HG02610 (cell line): ENCODE data around the gene C6orf89.
"Not testable (repeated sequence)": the region's sequence is repeated elsewhere in the genome, so short reads cannot be mapped to it uniquely, and the experiment has no call there.

Experiments
- ATAC-seq: cut with Tn5 transposase; IDR thresholded peaks from one replicate; pipeline ENCODE4 v1.9.1; 2021; ENCODE audit warnings: mild to moderate bottlenecking, moderate library complexity; ENCODE audit not compliant: unreplicated experiment

Gene C6orf89

DNA sequence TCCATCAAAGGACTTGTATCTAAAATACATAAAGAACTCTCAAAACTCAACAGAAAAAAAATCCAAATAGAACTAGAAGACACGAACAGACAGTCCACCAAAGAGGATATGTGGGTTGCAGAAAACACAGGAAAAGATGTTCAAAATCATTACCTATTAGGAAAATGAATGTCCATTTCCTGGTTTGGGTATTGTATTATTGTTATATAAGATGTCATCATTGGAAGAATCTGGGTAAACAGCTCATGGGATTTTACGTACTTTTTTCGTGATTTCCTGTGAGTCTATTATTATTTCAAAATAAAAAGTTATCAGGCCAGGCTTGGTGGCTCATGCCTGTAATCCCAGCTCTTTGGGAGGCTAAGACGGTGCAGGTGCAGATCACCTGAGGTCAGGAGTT lies 59.5 kb downstream of the C6orf89 start:
- no peak for ATAC-seq

GRCh38 chr6:36946526-36946925 lies 60.8 kb downstream of the C6orf89 start:
- no peak for ATAC-seq

GRCh38 chr6:36947570-36948351 lies 62.0 kb downstream of the C6orf89 start:
- ATAC-seq = no peak

GRCh38 chr6:36949076-36949475 lies 63.3 kb downstream of the C6orf89 start:
- not testable (repeated sequence) for ATAC-seq

GRCh38 chr6:36949636-36950035 lies 63.9 kb downstream of the C6orf89 start:
- ATAC-seq = no peak

DNA sequence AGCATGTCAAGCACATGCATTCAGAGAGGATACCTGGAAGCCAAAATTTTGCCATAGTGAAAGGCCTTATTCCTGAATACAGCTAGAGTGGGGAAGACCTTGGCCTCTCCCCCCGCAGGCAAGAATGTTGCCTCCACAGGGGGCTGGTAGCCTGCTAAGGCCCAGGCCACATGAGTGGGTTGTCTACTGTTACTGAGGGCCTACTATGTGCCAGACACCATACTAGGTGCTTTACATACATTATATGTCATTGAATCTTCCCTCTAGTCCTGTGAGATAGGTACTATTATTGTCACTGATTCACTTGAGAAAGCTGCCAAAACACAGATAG lies 68.1 kb downstream of the C6orf89 start:
- ATAC-seq = no peak

DNA sequence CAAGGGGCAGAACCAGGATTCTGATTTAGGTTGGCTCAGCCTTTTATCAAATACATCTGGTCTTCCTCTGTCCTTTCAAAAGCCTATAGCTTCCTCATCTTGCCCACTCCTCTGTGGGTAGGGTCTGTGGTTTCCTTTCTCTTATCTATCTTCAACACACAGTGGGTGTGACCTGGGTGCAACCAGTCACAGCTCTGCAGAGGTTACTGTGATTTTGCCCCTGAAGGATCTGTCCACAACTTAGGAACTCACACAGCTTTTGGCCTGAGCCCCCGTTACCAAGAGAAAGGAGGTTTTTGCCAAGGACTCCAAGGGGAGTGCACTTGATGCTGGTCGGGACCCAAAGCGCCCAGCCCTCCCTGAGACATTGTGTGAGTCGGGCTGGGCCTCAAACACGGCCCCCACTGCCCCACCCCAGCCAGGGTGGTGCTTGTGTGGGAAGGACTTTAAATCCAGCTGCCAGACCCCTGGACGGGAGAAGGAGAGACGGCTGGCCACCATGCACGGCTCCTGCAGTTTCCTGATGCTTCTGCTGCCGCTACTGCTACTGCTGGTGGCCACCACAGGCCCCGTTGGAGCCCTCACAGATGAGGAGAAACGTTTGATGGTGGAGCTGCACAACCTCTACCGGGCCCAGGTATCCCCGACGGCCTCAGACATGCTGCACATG lies 68.6 kb downstream of the C6orf89 start, which contains the start of gene PI16:
Gene PI16 (plus strand): TSS at position 477 of the 670 bp plus-strand sequence. CDS start 23 bp downstream, at position 500.
- no peak for ATAC-seq

- ATAC-seq = no peak
Observed at GRCh38 chr6:36955136-36955535, 69.4 kb downstream of the C6orf89 start.

- ATAC-seq = no peak
Observed at GRCh38 chr6:36955671-36956445, 70.1 kb downstream of the C6orf89 start.

GRCh38 chr6:36956446-36956820 lies 70.7 kb downstream of the C6orf89 start:
- no peak for ATAC-seq

GRCh38 chr6:36957773-36958271 lies 72.1 kb downstream of the C6orf89 start:
- no peak for ATAC-seq

- no peak for ATAC-seq
Observed at GRCh38 chr6:36958775-36959554, 73.2 kb downstream of the C6orf89 start.

DNA sequence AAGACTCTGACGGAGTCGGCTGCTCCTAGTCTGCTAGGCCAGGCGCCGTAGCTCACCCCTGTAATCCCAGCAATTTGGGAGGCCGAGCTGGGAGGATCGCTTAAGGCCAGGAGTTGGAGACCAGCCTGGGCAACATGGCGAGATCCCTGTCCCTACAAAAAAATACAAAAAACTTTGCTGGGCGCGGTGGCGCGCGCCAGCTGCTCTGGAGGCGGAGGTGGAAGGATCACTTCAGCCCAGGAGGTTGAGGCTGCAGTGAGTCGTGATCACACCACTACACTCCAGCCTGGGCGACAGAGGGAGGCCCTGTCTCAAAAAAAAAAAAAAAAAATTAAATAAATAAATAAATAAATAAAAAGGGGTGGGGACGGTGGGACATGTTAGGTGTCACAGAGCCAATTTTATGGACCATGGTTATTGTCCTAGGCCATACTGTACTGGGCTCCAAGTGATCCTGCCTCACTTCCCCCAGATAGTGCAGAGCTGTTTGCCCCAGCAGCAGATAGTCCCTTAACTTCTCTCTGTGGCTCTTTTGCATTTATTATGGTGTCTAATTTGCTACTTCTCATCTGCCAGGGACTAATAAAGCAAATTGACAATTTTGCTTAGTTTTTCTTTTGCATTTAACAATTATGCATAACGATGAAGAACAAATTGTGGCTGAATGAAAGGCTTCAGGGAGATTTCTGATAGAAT lies 74.0 kb downstream of the C6orf89 start:
- no peak for ATAC-seq

GRCh38 chr6:36961441-36962435 lies 76.0 kb downstream of the C6orf89 start:
- ATAC-seq = no peak

DNA sequence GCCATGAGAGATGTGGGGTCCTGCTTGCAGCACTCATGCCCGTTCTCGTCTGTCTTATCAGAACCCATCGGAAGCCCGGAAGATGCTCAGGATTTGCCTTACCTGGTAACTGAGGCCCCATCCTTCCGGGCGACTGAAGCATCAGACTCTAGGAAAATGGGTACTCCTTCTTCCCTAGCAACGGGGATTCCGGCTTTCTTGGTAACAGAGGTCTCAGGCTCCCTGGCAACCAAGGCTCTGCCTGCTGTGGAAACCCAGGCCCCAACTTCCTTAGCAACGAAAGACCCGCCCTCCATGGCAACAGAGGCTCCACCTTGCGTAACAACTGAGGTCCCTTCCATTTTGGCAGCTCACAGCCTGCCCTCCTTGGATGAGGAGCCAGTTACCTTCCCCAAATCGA lies 77.1 kb downstream of the C6orf89 start:
- peak; percentile 78 for ATAC-seq

GRCh38 chr6:36963451-36964290 lies 77.9 kb downstream of the C6orf89 start:
- ATAC-seq = no peak

GRCh38 chr6:36964349-36964748 lies 78.6 kb downstream of the C6orf89 start:
- ATAC-seq = no peak

GRCh38 chr6:36964908-36965307 lies 79.2 kb downstream of the C6orf89 start:
- ATAC-seq = no peak
